NCI-H2107 treated with DMSO at 0.1 percent for 48 hours (cell line): ENCODE measurements around the gene NAPG.
"Not testable (repeated sequence)": the region's sequence is repeated elsewhere in the genome, so short reads cannot be mapped to it uniquely, and the experiment has no call there.

Source experiments
- DNase-seq: peaks from one replicate; lab custom pipeline; 2025; ENCODE audit not compliant: unreplicated experiment; lab: John Stamatoyannopoulos, UW

NAPG gene

GRCh38 chr18:10514082-10514481 lies 11.7 kb upstream of the NAPG start:
- no peak for DNase-seq

GRCh38 chr18:10514601-10515000 lies 11.2 kb upstream of the NAPG start:
- no peak for DNase-seq

GRCh38 chr18:10515456-10515855 lies 10.4 kb upstream of the NAPG start:
- DNase-seq: no peak

- no peak for DNase-seq
These were observed 9.7 kb upstream of the NAPG start for GRCh38 chr18:10516078-10516477.

GRCh38 chr18:10518595-10519255 lies 7.1 kb upstream of the NAPG start:
- DNase-seq: no peak

- no peak for DNase-seq
These were observed 6.5 kb upstream of the NAPG start for GRCh38 chr18:10519366-10519765.

GRCh38 chr18:10519999-10520935 lies 5.6 kb upstream of the NAPG start:
- peak; percentile 36 for DNase-seq

GRCh38 chr18:10521566-10521965 lies 4.3 kb upstream of the NAPG start:
- no peak for DNase-seq

GRCh38 chr18:10522574-10522973 lies 3.3 kb upstream of the NAPG start:
- no peak for DNase-seq

GRCh38 chr18:10523544-10523943 lies 2.3 kb upstream of the NAPG start:
- DNase-seq: no peak

GRCh38 chr18:10524507-10525370 lies 1.1 kb upstream of the NAPG start:
- no peak for DNase-seq

- DNase-seq: no peak
These were observed 496 bp upstream of the NAPG start for GRCh38 chr18:10525371-10525691.

- no peak for DNase-seq
These were observed 728 bp downstream of the NAPG start for GRCh38 chr18:10526561-10526949.

- no peak for DNase-seq
These were observed 2.6 kb downstream of the NAPG start for GRCh38 chr18:10528439-10528838.

- DNase-seq: no peak
These were observed 4.2 kb downstream of the NAPG start for GRCh38 chr18:10530002-10530401.

GRCh38 chr18:10530852-10531251 lies 5.0 kb downstream of the NAPG start:
- DNase-seq: no peak

GRCh38 chr18:10533111-10533510 lies 7.3 kb downstream of the NAPG start:
- no peak for DNase-seq

GRCh38 chr18:10536280-10536679 lies 10.5 kb downstream of the NAPG start:
- no peak for DNase-seq

GRCh38 chr18:10537765-10538164 lies 11.9 kb downstream of the NAPG start:
- DNase-seq: no peak

- not testable (repeated sequence) for DNase-seq
These were observed 13.3 kb downstream of the NAPG start for GRCh38 chr18:10539124-10539523.

- DNase-seq: no peak
These were observed 17.4 kb downstream of the NAPG start for GRCh38 chr18:10543277-10543676.
